ENCODE results near the gene FBXO39. TPM values are rescaled to one million over a fixed set of nuclear protein-coding genes. Genes with fewer than 3 reads are reported as not detected.

The FBXO39 gene
- total RNA-seq, 4 donors from 2014 or later, result not detected

DNA sequence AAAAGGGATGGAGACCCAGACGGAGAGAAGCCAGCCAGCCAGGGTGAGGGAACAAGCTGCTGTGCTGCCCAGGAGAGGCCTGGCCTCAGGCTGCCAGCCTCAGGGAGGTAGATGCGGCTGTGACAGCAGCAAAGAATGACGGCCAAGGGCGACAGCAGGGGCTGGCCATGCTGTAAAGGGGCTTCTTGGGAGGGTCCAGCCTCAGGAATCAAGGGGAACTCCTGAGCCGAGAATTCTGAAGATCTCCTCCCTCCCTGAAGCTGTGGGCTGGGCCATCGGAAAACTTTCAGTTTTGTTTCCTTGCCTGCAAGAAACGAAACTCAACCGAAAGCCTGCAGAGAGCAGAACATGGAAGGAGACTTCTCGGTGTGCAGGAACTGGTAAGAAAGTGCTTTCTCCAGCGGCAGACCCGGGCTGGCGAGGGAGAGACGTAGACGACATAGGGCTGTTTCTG lies 20.3 kb upstream of the FBXO39 start, which contains the start of gene XAF1:
Gene XAF1, plus strand, starts transcription at position 316 of the 454 bp plus-strand sequence. Its CDS starts 33 bp downstream, at position 349.
- WGBS, 2 donors (ENCODE audit: low coverage in 1 of 2), result 3% methylated on average over 14 of the region's 14 CpGs; no CpG with 5 or more reads in 1 of the 2 donors
- no peak for TF ChIP-seq EP300 (IDR thresholded peaks at IDR 0.05; ENCODE audit: low read depth)
- peak; percentile 10 to 40 (median 27) for TF ChIP-seq POLR2AphosphoS5 (IDR thresholded peaks at IDR 0.05)
- TF ChIP-seq POLR2A (IDR thresholded peaks at IDR 0.05), result peak; percentile 24
- TF ChIP-seq, protein P1, sequence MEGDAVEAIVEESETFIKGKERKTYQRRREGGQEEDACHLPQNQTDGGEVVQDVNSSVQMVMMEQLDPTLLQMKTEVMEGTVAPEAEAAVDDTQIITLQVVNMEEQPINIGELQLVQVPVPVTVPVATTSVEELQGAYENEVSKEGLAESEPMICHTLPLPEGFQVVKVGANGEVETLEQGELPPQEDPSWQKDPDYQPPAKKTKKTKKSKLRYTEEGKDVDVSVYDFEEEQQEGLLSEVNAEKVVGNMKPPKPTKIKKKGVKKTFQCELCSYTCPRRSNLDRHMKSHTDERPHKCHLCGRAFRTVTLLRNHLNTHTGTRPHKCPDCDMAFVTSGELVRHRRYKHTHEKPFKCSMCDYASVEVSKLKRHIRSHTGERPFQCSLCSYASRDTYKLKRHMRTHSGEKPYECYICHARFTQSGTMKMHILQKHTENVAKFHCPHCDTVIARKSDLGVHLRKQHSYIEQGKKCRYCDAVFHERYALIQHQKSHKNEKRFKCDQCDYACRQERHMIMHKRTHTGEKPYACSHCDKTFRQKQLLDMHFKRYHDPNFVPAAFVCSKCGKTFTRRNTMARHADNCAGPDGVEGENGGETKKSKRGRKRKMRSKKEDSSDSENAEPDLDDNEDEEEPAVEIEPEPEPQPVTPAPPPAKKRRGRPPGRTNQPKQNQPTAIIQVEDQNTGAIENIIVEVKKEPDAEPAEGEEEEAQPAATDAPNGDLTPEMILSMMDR (IDR thresholded peaks at IDR 0.05), result no peak
- DNase-seq, result peak; percentile 52
- Histone ChIP-seq H3K4me1 (peaks cover 0 to 47% (median 15%) of the 10 kb centered on the region in 4 donors), H3K4me3 (peak within 1 kb of the TSS; percentile 35 to 68 (median 46)), H3K36me3 (peaks cover 0 to 4% (median 0%) of the 10 kb centered on the region in 4 donors), H3K9me3 (no peaks in the 10 kb centered on the region), H3K27ac (peak within 1 kb of the TSS; percentile 77 to 91 (median 85)), H3K27me3 (no peaks in the 10 kb centered on the region)
- in situ Hi-C loops (cut with MboI; ENCODE audit: low pct_ligation_motif_present in 1 of 4, low pct_unique_long_range_greater_than_20kb in 1 of 4, low sequenced_read_pairs in 3 of 4), result no loop called here
- intact Hi-C loops (cut with DNase I; ENCODE audit: low total_unique reads), result no loop called here

DNA sequence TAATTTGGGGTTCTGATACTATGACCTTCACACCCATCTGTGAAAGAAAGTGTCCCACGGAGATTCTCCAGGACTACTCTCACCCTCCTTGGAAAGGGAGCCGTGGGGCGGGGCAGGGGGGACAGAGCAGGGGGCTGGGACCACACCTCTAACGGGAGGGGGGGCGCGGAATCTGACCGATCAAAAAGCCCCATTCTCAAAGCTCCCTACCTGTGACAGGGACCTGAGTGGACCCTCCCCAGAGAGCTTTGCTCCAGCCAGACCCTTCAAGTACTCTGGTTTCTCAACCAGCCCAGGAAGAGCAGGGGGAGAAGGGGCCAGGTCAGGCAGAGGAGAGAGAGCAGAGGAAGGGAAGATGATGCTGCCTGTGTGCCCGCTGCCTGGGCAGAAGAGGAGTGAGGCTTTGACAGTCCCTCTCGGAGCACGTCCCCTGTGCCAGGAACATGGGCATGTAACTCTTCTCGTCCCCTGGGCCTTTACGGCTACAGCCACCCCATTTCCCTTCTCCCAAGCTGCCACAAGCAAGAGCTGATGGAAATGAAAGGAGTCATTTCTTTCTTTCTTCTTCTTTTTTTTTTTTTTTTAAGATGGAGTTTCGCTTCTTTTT lies 19.5 kb upstream of the FBXO39 start:
- Histone ChIP-seq H3K4me1 (peaks cover 0 to 47% (median 15%) of the 10 kb centered on the region in 4 donors), H3K27ac (peak overlapping the region; percentile 77 to 91 (median 85))
- intact Hi-C loops (cut with DNase I; ENCODE audit: low total_unique reads), result no loop called here

DNA sequence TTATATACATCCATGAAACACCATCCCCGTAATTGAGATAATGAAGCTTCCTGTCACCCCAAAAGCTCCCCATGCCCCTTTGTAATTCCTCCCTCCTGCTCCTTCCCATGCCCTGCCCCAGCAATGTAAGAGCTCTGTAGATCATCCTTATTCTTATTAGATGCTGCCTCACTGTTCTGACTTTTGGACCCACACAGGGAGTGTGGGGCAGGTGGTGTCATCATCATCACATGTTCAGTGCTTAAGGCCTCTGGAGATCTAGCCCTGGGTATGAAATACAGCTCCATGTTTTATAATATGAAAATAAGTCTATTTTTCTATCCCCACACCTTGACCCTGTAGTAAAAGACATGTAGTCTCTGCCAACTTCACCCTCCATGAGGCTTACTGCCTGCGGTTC lies 18.3 kb upstream of the FBXO39 start:
- peaks cover 0 to 9% (median 0%) of the 10 kb centered on the region in 4 donors for H3K36me3 ChIP-seq
- no peak for DNase-seq
- intact Hi-C loops (cut with DNase I; ENCODE audit: low total_unique reads), result no loop called here
- H3K4me1 ChIP-seq, result peaks cover 0 to 38% (median 10%) of the 10 kb centered on the region in 4 donors
- TF ChIP-seq POLR2AphosphoS5 (IDR thresholded peaks at IDR 0.05), result no peak
- no peak for TF ChIP-seq POLR2A (IDR thresholded peaks at IDR 0.05)
- TF ChIP-seq EP300 (IDR thresholded peaks at IDR 0.05; ENCODE audit: low read depth), result no peak
- TF ChIP-seq, protein P1 (IDR thresholded peaks at IDR 0.05), result no peak
- in situ Hi-C loops (cut with MboI; ENCODE audit: low pct_ligation_motif_present in 1 of 4, low pct_unique_long_range_greater_than_20kb in 1 of 4, low sequenced_read_pairs in 3 of 4), result no loop called here
- H3K27me3 ChIP-seq, result no peaks in the 10 kb centered on the region
- H3K4me3 ChIP-seq, result no peak overlapping the region
- no peaks in the 10 kb centered on the region for H3K9me3 ChIP-seq
- no peak overlapping the region for H3K27ac ChIP-seq
- WGBS, 2 donors (ENCODE audit: low coverage in 1 of 2), result 91 to 100% methylated on average over 1 to 2 of the region's 2 CpGs

More for the DNA sequence above, 19.5 kb upstream of the FBXO39 start:
- TF ChIP-seq EP300 (IDR thresholded peaks at IDR 0.05; ENCODE audit: low read depth) (no peak), POLR2A (IDR thresholded peaks at IDR 0.05) (no peak)
- TF ChIP-seq, protein P1 (IDR thresholded peaks at IDR 0.05), result no peak
- H3K9me3 ChIP-seq, result no peaks in the 10 kb centered on the region
- 50 to 83% methylated on average over 4 to 13 of the region's 13 CpGs for WGBS, 2 donors (ENCODE audit: low coverage in 1 of 2)
- peaks cover 0 to 9% (median 0%) of the 10 kb centered on the region in 4 donors for H3K36me3 ChIP-seq
- H3K27me3 ChIP-seq, result no peaks in the 10 kb centered on the region
- H3K4me3 ChIP-seq, result peak overlapping the region; percentile 35 to 68 (median 46)
- DNase-seq, result no peak
- in situ Hi-C loops (cut with MboI; ENCODE audit: low pct_ligation_motif_present in 1 of 4, low pct_unique_long_range_greater_than_20kb in 1 of 4, low sequenced_read_pairs in 3 of 4), result no loop called here

DNA sequence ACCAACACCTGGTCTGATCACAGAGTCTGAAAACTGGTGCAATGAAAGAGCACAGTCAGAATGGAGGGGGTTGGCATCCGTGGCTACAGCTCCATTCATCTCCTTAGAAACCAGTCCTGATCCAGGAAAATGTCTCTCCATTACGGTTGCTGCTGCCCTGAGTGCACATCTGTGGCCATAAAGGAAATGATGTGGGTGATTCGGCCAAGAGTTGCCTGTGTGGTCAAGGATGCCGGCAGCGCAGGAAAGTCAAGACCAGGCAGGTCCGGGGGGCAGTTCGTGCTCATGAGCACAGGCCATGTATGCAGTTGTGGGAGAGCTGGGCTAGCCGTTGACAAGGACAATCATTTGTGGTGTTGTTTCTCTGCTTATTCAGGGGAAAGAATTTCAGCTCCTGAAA lies 14.2 kb upstream of the FBXO39 start:
- Histone ChIP-seq H3K4me1 (peaks cover 0 to 10% (median 2%) of the 10 kb centered on the region in 4 donors), H3K27me3 (no peaks in the 10 kb centered on the region), H3K4me3 (no peak overlapping the region), H3K9me3 (no peaks in the 10 kb centered on the region), H3K27ac (no peak overlapping the region), H3K36me3 (peaks cover 0 to 30% (median 8%) of the 10 kb centered on the region in 4 donors)
- TF ChIP-seq POLR2A (IDR thresholded peaks at IDR 0.05), result no peak
- no peak for TF ChIP-seq POLR2AphosphoS5 (IDR thresholded peaks at IDR 0.05)
- TF ChIP-seq, protein P1 (IDR thresholded peaks at IDR 0.05), result no peak
- TF ChIP-seq EP300 (IDR thresholded peaks at IDR 0.05; ENCODE audit: low read depth), result no peak
- intact Hi-C loops (cut with DNase I; ENCODE audit: low total_unique reads), result no loop called here
- no peak for DNase-seq
- 84 to 89% methylated on average over 4 to 8 of the region's 8 CpGs for WGBS, 2 donors (ENCODE audit: low coverage in 1 of 2)
- in situ Hi-C loops (cut with MboI; ENCODE audit: low pct_ligation_motif_present in 1 of 4, low pct_unique_long_range_greater_than_20kb in 1 of 4, low sequenced_read_pairs in 3 of 4), result no loop called here

All from transverse colon (tissue), 4 donors.